Caco-2 (cell line): Measurements from ENCODE around the gene ASCL5. TPM values are rescaled to one million over a fixed set of nuclear protein-coding genes. Genes with fewer than 3 reads are reported as not detected.

Experiments
- BruUV-seq: library from RNA; stranded (reverse); fragments of 400-500 nt; replicated peaks from 2 replicates; lab custom pipeline; 2021; lab: Mats Ljungman, UMichigan
- CTCF ChIA-PET: fragments of 300-600 bp; sonication (Branson Sonifier 250); formaldehyde crosslinking; loops from one replicate; lab custom pipeline; 2022; ENCODE audit warnings: antibody characterized with exemption; lab: Charles Lee
- POLR2A ChIA-PET: fragments of 300-600 bp; sonication (Branson Sonifier 250); formaldehyde crosslinking; loops from one replicate; lab custom pipeline; 2022; ENCODE audit warnings: antibody characterized with exemption; lab: Charles Lee
- DNase-seq, 2 experiments: peaks; one replicate each; pipeline versions ENCODE4 v3.0.0 to v3.0.0-alpha.2; 2020 to 2022
- H3K27me3 ChIP-seq: replicated peaks from 2 replicates; pipeline ENCODE4 v1.6.0; 2011; ENCODE audit warnings: low read length; ENCODE audit not compliant: control insufficient read depth, insufficient read depth
- H3K36me3 ChIP-seq: 2 replicates; pipeline ENCODE4 v1.5.1; 2011; ENCODE audit warnings: low read length; ENCODE audit not compliant: control insufficient read depth, insufficient read depth
- H3K4me1 ChIP-seq: fragments of 250-450 bp; sonication (Bioruptor Pico); 2 replicates; pipeline ENCODE4 v1.5.1; 2020; ENCODE audit warnings: mild to moderate bottlenecking
- H3K4me3 ChIP-seq: 2 replicates; pipeline ENCODE4 v1.5.1; 2011; ENCODE audit warnings: low read depth, mild to moderate bottlenecking, control low read depth, low read length
- H3K9me3 ChIP-seq: fragments of 250-450 bp; sonication (Bioruptor Pico); 2 replicates; pipeline ENCODE4 v1.5.1; 2020; ENCODE audit warnings: mild to moderate bottlenecking, moderate library complexity
- H3K27ac Mint-ChIP-seq: one replicate; pipeline ENCODE4 v1.8.0; 2022; ENCODE audit warnings: mixed read lengths; ENCODE audit not compliant: unreplicated experiment
- H3K27me3 Mint-ChIP-seq: one replicate; pipeline ENCODE4 v1.8.0; 2022; ENCODE audit warnings: mixed read lengths; ENCODE audit not compliant: insufficient read depth, unreplicated experiment
- H3K36me3 Mint-ChIP-seq: one replicate; pipeline ENCODE4 v1.8.0; 2022; ENCODE audit warnings: mild to moderate bottlenecking, mixed read lengths; ENCODE audit not compliant: insufficient read depth, unreplicated experiment
- H3K4me1 Mint-ChIP-seq: one replicate; pipeline ENCODE4 v1.8.0; 2022; ENCODE audit warnings: low read depth, mixed read lengths; ENCODE audit not compliant: unreplicated experiment
- H3K4me3 Mint-ChIP-seq: one replicate; pipeline ENCODE4 v1.8.0; 2022; ENCODE audit warnings: mild to moderate bottlenecking, moderate library complexity, mixed read lengths; ENCODE audit not compliant: unreplicated experiment
- H3K9me3 Mint-ChIP-seq: one replicate; pipeline ENCODE4 v1.8.0; 2022; ENCODE audit warnings: mixed read lengths; ENCODE audit not compliant: unreplicated experiment
- intact Hi-C: fragments of 100-400 bp; cut with micrococcal nuclease; formaldehyde crosslinking; loops from one replicate; pipeline ENCODE4 v1.10.0; 2022; ENCODE audit not compliant: unreplicated experiment
- total RNA-seq: library from RNA; stranded (reverse); gene quantifications from 2 replicates; pipeline ENCODE4 v1.2.3, GENCODE V29; 2022
- TF ChIP-seq, protein P1 (sequence below), 2 experiments: fragments of 200-600 bp in 1 of 2; IDR thresholded peaks; 1 replicate in 1 of 2; 2 replicates in 1 of 2; pipeline versions ENCODE4 v1.5.1 to v1.8.0; 2011 to 2022; ENCODE audit warnings: antibody characterized with exemption in 1 of 2, control low read depth in 1 of 2, inconsistent platforms in 1 of 2, low read depth in 1 of 2, low read length in 1 of 2, mild to moderate bottlenecking in 1 of 2, moderate library complexity in 1 of 2; ENCODE audit not compliant: insufficient read depth in 1 of 2, severe bottlenecking in 1 of 2, unreplicated experiment in 1 of 2

ASCL5 gene
- total RNA-seq, 1 experiment from 2014 or later, result 0.48 TPM

GRCh38 chr1:201136355-201137023, 9.5 kb upstream of the ASCL5 start:
- DNase-seq, result no peak
- CTCF ChIA-PET, result no interaction called here
- Histone ChIP-seq H3K4me1 (no peaks in the 10 kb centered on the region; the same call in 1 of the 2 replicates), H3K36me3 (no peaks in the 10 kb centered on the region; the same call in 1 of the 2 replicates), H3K27me3 (no peaks in the 10 kb centered on the region), H3K9me3 (no peaks in the 10 kb centered on the region), H3K4me3 (no peak overlapping the region)
- Mint-ChIP-seq H3K9me3 (no peaks in the 10 kb centered on the region), H3K36me3 (peaks cover 32% of the 10 kb centered on the region), H3K4me3 (no peak overlapping the region), H3K4me1 (peaks cover 6% of the 10 kb centered on the region), H3K27ac (no peak overlapping the region), H3K27me3 (no peaks in the 10 kb centered on the region)
- no TSS peak for BruUV-seq
- intact Hi-C loops, result no loop called here
- POLR2A ChIA-PET, result no interaction called here
- TF ChIP-seq, protein P1, sequence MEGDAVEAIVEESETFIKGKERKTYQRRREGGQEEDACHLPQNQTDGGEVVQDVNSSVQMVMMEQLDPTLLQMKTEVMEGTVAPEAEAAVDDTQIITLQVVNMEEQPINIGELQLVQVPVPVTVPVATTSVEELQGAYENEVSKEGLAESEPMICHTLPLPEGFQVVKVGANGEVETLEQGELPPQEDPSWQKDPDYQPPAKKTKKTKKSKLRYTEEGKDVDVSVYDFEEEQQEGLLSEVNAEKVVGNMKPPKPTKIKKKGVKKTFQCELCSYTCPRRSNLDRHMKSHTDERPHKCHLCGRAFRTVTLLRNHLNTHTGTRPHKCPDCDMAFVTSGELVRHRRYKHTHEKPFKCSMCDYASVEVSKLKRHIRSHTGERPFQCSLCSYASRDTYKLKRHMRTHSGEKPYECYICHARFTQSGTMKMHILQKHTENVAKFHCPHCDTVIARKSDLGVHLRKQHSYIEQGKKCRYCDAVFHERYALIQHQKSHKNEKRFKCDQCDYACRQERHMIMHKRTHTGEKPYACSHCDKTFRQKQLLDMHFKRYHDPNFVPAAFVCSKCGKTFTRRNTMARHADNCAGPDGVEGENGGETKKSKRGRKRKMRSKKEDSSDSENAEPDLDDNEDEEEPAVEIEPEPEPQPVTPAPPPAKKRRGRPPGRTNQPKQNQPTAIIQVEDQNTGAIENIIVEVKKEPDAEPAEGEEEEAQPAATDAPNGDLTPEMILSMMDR (IDR thresholded peaks at IDR 0.05; ENCODE audit: insufficient read depth in 1 of 2, low read depth in 1 of 2, low read length in 1 of 2, severe bottlenecking in 1 of 2, unreplicated experiment in 1 of 2), result no peak

DNA sequence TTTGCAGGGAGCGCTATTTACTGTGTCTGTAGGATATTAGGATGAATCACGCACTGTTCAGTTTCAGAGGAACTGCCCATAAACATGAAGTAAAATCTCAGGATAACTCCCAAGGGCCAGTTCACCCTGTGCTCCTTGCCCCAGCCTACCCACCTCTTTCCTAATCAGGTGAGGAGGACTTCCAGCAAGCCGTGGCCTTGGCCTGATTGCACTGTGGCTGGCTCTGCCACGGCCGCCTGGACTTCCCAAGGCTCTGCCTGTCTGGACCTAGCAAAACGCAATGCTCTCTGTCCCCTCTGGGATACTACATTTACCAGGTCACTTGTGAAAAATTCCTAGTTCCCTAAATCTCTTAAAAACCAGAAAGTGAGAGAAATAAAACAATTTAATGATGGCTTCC, 7.4 kb upstream of the ASCL5 start:
- BruUV-seq, result no TSS peak
- no peaks in the 10 kb centered on the region; the same call in 1 of the 2 replicates for H3K36me3 ChIP-seq
- Mint-ChIP-seq H3K9me3 (no peaks in the 10 kb centered on the region), H3K36me3 (peaks cover 21% of the 10 kb centered on the region), H3K4me1 (no peaks in the 10 kb centered on the region), H3K27me3 (no peaks in the 10 kb centered on the region), H3K4me3 (no peak overlapping the region), H3K27ac (no peak overlapping the region)
- no peaks in the 10 kb centered on the region for H3K4me1 ChIP-seq
- TF ChIP-seq, protein P1 (IDR thresholded peaks at IDR 0.05; ENCODE audit: insufficient read depth in 1 of 2, low read depth in 1 of 2, low read length in 1 of 2, severe bottlenecking in 1 of 2, unreplicated experiment in 1 of 2), result no peak
- POLR2A ChIA-PET, result no interaction called here
- H3K4me3 ChIP-seq, result no peak overlapping the region
- DNase-seq, result no peak
- no peaks in the 10 kb centered on the region for H3K27me3 ChIP-seq
- CTCF ChIA-PET, result no interaction called here
- no peaks in the 10 kb centered on the region for H3K9me3 ChIP-seq
- intact Hi-C loops, result no loop called here

GRCh38 chr1:201131398-201131797, 4.4 kb upstream of the ASCL5 start:
- Mint-ChIP-seq H3K4me1 (no peaks in the 10 kb centered on the region), H3K27ac (no peak overlapping the region), H3K36me3 (peaks cover 7% of the 10 kb centered on the region), H3K27me3 (no peaks in the 10 kb centered on the region), H3K9me3 (no peaks in the 10 kb centered on the region), H3K4me3 (no peak overlapping the region)
- BruUV-seq, result no TSS peak
- intact Hi-C loops, result no loop called here
- CTCF ChIA-PET, result no interaction called here
- no peaks in the 10 kb centered on the region for H3K9me3 ChIP-seq
- TF ChIP-seq, protein P1 (IDR thresholded peaks at IDR 0.05; ENCODE audit: insufficient read depth in 1 of 2, low read depth in 1 of 2, low read length in 1 of 2, severe bottlenecking in 1 of 2, unreplicated experiment in 1 of 2), result no peak
- POLR2A ChIA-PET, result no interaction called here
- no peak for DNase-seq
- H3K4me3 ChIP-seq, result no peak overlapping the region
- H3K4me1 ChIP-seq, result no peaks in the 10 kb centered on the region
- no peaks in the 10 kb centered on the region for H3K36me3 ChIP-seq
- H3K27me3 ChIP-seq, result no peaks in the 10 kb centered on the region
